Adipocyte (in vitro differentiated cells): Measurements from ENCODE around the gene IQGAP3.

Source experiments
- DNase-seq: peaks from one replicate; pipeline ENCODE4 v3.0.0-alpha.2; 2015; ENCODE audit warnings: low read depth
- H3K27me3 ChIP-seq: replicated peaks from 2 replicates; pipeline ENCODE4 v1.7.0; 2013; ENCODE audit warnings: mild to moderate bottlenecking, low read length, moderate library complexity; ENCODE audit not compliant: control insufficient read depth, insufficient read depth
- H3K36me3 ChIP-seq: 2 replicates; pipeline ENCODE4 v1.7.0; 2013; ENCODE audit warnings: low read length, mild to moderate bottlenecking, moderate library complexity; ENCODE audit not compliant: control insufficient read depth, insufficient read depth, severe bottlenecking
- H3K4me1 ChIP-seq: 2 replicates; pipeline ENCODE4 v1.7.0; 2013; ENCODE audit warnings: mild to moderate bottlenecking, low read length, moderate library complexity; ENCODE audit not compliant: control insufficient read depth, insufficient read depth
- H3K4me3 ChIP-seq: 2 replicates; pipeline ENCODE4 v1.7.0; 2013; ENCODE audit warnings: mild to moderate bottlenecking, low read length, moderate library complexity
- H3K9ac ChIP-seq: 2 replicates; pipeline ENCODE4 v1.7.0; 2013; ENCODE audit warnings: mild to moderate bottlenecking, low read length, moderate library complexity
- H3K9me3 ChIP-seq: 2 replicates; pipeline ENCODE4 v1.7.0; 2013; ENCODE audit warnings: mild to moderate bottlenecking, low read length, moderate library complexity; ENCODE audit not compliant: control insufficient read depth

Gene IQGAP3

DNA sequence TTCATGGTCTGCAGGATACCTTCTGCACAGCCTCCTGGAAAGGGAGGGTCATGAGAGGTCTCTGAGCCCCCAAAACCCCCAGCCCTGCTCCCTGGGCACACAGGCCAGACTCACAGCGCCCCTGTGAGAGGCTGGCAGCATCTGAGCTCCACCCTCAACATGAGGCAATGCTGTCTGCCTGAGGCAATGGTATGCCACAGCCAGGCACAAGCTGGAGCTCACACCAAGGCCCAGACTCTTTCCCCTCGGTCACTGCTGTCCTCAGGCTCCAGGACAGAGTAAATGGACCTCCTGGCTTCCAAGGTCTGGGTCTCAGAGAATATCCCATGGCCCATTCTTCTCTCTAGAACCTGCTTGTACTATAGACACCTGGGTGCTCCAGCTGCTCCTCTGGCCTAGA lies 89.0 kb downstream of the IQGAP3 start:
- H3K27me3 ChIP-seq, result no peaks in the 10 kb centered on the region
- no peak overlapping the region for H3K9ac ChIP-seq
- H3K36me3 ChIP-seq, result peaks cover 48% of the 10 kb centered on the region
- peak; percentile 51 for DNase-seq
- H3K4me3 ChIP-seq, result no peak overlapping the region
- peaks cover 16% of the 10 kb centered on the region for H3K4me1 ChIP-seq
- H3K9me3 ChIP-seq, result no peaks in the 10 kb centered on the region

DNA sequence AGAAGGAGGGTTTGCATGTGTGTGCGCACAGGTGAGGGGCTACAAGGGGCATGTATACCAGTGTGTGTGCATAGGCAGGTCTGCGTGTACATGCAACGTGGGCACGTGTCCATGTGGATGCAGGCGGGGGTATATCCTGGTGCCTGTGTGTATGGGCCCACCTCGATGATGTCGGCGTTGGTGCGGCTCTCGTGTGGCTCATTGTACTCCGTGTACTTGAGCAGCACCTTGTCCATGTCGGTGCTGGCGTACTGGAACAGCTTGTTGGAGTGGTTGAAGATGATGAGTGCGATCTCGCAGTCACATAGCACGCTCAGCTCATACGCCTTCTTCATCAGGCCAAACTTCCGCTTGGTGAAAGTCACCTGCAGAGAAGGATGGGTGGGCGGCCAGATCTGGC lies 90.1 kb downstream of the IQGAP3 start:
- H3K36me3 ChIP-seq, result peaks cover 57% of the 10 kb centered on the region
- no peaks in the 10 kb centered on the region for H3K9me3 ChIP-seq
- H3K27me3 ChIP-seq, result no peaks in the 10 kb centered on the region
- no peak overlapping the region for H3K4me3 ChIP-seq
- peaks cover 26% of the 10 kb centered on the region for H3K4me1 ChIP-seq
- H3K9ac ChIP-seq, result no peak overlapping the region
- DNase-seq, result no peak

DNA sequence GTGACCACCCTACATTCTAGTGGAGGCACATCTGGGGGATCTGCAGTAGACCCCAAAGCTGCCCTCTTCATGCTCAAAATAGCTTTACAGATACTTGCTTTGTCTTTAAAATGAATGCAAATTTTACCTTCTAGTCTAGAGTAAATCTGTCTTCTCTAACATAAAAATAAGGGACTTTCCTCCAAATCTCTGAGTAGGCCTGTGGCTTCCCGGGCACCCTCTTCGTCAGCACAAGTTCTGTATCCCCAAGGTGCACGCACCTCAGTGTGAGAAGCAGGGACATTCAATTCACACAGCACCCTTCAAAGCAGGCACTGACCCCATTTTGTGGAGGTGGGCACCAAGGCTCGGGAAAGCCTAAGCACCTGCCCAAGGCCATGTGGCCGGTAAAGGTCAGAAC lies 90.8 kb downstream of the IQGAP3 start:
- Histone ChIP-seq H3K4me3 (no peak overlapping the region), H3K27me3 (no peaks in the 10 kb centered on the region), H3K9ac (no peak overlapping the region), H3K36me3 (peaks cover 62% of the 10 kb centered on the region), H3K9me3 (no peaks in the 10 kb centered on the region), H3K4me1 (peaks cover 33% of the 10 kb centered on the region)
- DNase-seq, result no peak

DNA sequence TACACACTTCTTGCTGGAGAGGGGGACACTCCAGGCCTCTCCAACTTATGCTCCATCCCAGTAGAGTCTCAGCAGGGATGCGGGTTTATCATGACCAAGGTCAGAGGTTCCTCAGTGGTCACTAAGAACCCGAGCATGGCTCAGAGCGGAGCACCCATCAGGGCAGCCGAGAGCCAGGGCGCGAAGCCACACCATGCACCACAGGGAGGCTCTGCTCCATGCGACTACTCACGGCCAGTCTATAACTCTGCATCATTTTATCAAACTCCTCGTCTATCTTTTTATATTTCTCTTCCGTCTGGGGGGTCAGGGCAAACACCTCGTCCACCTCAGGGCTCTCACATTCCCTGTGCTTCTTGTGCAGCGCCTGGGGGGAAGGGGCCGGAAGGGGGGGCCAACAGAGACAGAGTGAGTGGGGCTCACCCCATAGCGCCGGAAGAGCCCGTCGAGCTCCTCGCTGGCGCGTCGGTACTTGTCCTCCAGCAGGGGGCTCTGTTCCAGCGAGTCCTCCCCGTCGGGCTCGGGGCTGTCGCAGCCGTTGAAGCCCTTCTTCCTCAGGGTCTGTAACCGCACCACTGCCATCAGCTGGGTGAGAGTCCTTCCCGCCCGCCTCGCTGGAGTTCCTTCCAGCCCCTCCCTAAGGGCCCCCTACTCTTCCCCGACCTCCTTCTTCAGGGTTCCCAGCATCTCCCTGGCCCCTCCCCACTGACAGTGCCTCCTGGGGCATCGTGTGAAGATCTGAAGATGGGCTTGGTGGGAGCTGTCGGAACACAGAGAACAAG lies 91.8 kb downstream of the IQGAP3 start:
- DNase-seq, result peak; percentile 73
- Histone ChIP-seq H3K27me3 (no peaks in the 10 kb centered on the region), H3K36me3 (peaks cover 67% of the 10 kb centered on the region), H3K9ac (no peak overlapping the region), H3K4me3 (no peak overlapping the region), H3K9me3 (no peaks in the 10 kb centered on the region), H3K4me1 (peaks cover 43% of the 10 kb centered on the region)

DNA sequence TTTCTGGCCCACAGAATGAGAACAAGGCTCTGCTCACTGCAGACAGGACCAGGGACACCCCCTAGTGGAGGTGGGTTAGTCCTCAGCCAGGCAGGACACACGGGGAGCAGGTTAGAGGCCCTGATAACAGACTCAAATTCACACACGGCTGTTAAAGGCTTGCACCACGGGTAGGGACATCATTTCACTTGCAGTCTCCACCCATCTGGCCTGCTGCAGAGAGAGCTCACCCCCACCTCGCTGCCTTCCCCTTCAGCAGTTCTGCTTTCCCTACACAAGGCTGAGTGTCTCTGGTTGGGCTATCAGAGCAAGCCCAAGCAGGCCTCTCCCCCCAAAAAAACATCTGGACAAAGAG lies 92.4 kb downstream of the IQGAP3 start:
- Histone ChIP-seq H3K4me1 (peaks cover 48% of the 10 kb centered on the region), H3K4me3 (no peak overlapping the region), H3K9me3 (no peaks in the 10 kb centered on the region), H3K27me3 (no peaks in the 10 kb centered on the region), H3K36me3 (peaks cover 73% of the 10 kb centered on the region), H3K9ac (no peak overlapping the region)
- no peak for DNase-seq

DNA sequence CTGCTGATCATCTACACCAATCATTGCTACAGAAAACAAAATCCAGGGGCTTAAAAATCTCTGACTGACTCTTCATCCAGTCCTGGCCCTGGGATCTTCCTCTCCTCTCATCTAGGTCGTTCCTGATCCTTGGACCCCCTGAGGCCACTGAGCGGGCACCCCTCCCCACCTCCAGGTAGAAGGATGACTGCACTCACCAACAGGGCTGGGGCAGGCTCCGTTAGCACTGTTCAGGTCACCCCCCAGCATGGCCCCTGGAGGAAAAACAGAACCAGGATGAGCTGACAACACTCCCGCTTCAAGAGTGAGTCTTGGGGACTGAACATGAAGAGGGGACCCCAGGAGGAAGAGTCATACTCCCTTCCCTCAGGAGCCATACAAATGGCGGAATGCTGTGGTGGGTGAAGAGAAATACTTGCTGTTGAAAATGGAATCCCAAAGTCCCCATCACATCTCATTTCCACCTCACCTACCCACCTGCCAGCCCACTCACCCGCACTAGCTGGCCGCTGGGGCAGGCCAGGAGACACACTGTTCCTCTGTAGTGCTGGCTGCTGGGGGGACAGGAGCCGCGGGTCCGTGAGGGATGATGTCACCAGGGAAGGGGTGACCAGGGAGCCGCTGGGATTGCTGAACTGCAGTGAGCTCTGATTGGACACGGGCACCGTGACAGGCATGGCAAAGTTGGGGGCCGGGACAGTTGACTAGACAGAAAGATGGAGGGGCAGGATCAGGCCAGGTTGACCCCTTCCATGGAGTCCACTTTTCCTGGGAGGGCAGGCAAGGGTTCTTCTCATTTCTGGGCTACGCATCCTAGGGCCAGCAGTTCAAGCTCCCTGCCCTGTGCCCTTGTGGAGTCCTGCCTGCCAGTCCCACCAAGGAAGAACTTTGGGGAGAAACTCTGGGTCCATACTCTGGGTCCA lies 93.0 kb downstream of the IQGAP3 start:
- Histone ChIP-seq H3K36me3 (peaks cover 79% of the 10 kb centered on the region), H3K4me3 (no peak overlapping the region), H3K9me3 (no peaks in the 10 kb centered on the region), H3K27me3 (no peaks in the 10 kb centered on the region), H3K9ac (no peak overlapping the region), H3K4me1 (peaks cover 45% of the 10 kb centered on the region)
- DNase-seq, result no peak

DNA sequence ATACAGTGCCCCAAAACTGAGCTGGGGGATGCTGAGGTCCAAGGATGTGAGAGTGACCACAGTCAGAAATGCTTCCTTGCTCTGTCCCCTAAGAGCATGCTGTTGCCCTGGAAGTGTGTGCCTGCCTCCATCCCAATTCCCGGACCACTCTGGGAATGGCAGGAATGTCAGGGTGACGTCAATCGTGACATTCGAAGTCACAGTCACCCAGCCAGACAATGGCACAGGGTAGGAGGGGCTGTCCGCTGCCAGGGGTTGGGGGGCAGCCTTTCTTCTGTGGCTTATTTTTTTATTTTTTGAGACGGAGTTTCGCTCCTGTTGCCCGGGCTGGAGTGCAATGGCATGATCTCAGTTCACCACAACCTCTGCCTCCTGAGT lies 94.1 kb downstream of the IQGAP3 start:
- Histone ChIP-seq H3K4me3 (no peak overlapping the region), H3K9me3 (no peaks in the 10 kb centered on the region), H3K9ac (peak overlapping the region; percentile 33), H3K36me3 (peaks cover 90% of the 10 kb centered on the region), H3K27me3 (no peaks in the 10 kb centered on the region), H3K4me1 (peaks cover 35% of the 10 kb centered on the region)
- no peak for DNase-seq

DNA sequence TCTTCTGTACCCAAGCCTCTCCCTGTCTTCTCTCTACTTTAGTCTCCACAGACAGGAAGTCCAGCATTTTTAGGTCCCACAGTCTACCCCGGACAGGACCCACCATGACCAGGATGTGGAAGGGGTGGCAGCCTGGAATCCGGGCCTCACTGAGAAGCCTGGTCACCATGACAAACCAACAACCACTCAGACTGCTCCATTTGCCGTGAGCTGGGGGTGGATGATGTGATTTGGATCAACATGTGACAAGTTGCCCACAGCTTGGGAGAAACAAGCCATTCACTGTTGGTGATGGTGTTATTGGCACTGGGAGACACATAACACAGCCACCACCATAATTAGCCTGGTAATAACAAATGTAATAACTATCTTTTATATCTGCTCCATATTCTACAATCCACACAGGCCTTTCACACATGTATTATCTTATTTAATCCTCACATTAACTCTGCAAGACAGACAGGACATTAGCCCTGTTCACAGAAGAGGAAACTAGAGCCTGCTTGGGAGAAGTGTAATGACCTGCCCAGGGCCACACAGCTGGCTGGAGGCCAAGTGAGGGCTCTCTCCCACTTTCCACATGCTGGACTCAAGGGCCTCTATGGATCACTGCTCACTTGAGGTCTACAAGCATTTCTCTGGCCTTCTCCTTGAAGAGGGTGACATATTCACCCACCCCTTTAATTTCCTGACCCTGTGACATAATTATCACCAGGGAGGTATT lies 94.7 kb downstream of the IQGAP3 start:
- peak overlapping the region; percentile 33 for H3K9ac ChIP-seq
- peaks cover 33% of the 10 kb centered on the region for H3K4me1 ChIP-seq
- H3K27me3 ChIP-seq, result no peaks in the 10 kb centered on the region
- no peaks in the 10 kb centered on the region for H3K9me3 ChIP-seq
- peaks cover 90% of the 10 kb centered on the region for H3K36me3 ChIP-seq
- H3K4me3 ChIP-seq, result no peak overlapping the region
- DNase-seq, result no peak

DNA sequence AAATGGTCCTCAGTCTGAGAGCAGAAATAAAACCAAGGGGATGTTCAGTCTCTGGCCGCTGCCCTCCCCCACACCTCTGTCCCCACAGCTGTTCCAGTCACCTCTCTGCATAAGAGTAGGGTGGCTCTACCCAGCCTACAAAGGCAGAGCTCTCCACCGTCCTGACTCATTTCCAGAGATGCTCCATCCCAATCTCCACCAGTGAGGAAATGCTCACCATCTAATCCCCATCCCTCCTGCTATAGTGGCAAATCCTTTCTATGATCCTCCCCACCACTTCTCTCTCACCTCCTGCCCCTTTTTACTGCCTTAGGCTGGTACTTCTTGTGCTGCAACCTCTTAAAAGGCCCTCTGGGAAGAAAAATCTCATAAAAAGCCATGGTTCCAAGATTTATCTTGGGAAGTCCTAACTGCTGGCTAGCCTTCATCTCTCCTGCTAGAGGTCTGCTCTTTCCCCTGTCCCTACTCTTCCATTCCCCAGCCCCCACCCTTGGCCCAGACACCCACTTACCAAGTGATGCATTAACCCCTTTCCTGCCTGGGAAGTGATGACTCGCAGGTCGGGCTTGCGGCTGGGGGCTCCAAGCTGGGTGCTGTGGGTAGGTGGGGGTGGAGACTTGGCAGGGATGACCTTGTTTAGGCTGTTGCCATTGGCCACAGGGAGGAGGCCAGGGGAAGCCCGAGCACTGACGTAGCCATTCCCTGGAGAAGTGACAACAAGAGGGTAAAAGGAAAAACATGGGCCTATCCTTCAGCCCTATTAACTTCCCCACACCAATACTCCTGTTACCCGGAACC lies 95.7 kb downstream of the IQGAP3 start:
- peaks cover 87% of the 10 kb centered on the region for H3K36me3 ChIP-seq
- peak overlapping the region; percentile 58 for H3K9ac ChIP-seq
- DNase-seq, result no peak
- no peaks in the 10 kb centered on the region for H3K9me3 ChIP-seq
- no peak overlapping the region for H3K4me3 ChIP-seq
- H3K27me3 ChIP-seq, result no peaks in the 10 kb centered on the region
- peaks cover 36% of the 10 kb centered on the region for H3K4me1 ChIP-seq

DNA sequence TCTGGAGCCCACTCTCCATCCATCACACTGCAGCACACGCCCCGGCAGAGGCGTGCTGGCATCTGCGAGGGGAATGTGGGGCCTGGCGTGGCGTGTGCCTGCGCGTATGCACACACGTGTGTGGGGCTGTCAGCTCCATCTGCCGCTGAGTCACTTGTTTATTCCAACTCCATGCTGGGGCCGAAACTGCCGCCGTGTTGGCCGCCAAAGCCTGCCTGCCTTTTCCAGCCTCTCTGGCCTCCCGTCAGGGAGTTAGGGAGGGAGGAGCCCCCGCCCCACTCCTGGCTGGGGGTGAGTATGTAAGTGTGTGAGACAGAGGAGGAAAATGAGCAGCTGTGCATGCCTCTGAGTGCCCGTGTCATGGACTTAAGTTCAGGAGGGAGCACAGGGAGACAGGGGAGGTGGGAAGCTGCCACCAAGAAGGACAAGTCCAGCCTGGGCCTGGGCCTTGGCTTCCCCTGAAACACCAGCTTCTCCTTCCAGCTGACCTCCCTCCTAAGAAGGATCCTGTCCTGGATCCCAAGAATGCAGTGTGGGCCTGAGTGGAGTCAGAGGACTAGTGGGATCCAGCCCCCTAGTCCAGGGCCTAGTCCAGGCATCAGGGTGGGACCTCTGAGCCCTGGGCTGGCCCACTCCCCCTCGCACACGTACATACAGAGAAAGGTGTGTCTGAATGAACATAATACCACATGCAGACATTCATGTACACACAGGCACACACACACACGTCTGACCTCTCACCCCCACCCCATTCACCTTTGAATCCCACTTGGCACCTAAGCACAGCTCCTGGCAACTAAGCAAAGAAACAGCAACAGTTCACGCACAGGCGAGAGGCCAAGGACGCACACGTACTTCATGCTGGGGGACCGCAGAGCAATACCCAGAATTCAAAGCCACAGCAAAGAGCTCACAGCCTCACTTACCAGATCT lies 96.5 kb downstream of the IQGAP3 start:
- Histone ChIP-seq H3K27me3 (no peaks in the 10 kb centered on the region), H3K36me3 (peaks cover 83% of the 10 kb centered on the region), H3K9ac (peak overlapping the region; percentile 57), H3K9me3 (no peaks in the 10 kb centered on the region), H3K4me3 (no peak overlapping the region), H3K4me1 (peaks cover 40% of the 10 kb centered on the region)
- DNase-seq, result no peak
